GM21723 (cell line): ENCODE results near the gene KLHL2.
A peak's percentile ranks its signal among the peaks of the same experiment; 100 is the strongest.
"Not testable (repeated sequence)": the region's sequence is repeated elsewhere in the genome, so short reads cannot be mapped to it uniquely, and the experiment has no call there.

Source experiments
- ATAC-seq: cut with Tn5 transposase; IDR thresholded peaks from one replicate; pipeline ENCODE4 v1.9.1; 2021; ENCODE audit warnings: mild to moderate bottlenecking, moderate library complexity; ENCODE audit not compliant: unreplicated experiment

KLHL2 gene

GRCh38 chr4:165199722-165200121, 7.6 kb upstream of the KLHL2 start:
- ATAC-seq: no peak

GRCh38 chr4:165201806-165202205, 5.6 kb upstream of the KLHL2 start:
- no peak for ATAC-seq

- no peak for ATAC-seq
Measured at GRCh38 chr4:165203541-165204461, 3.6 kb upstream of the KLHL2 start.

GRCh38 chr4:165204462-165204830, 2.9 kb upstream of the KLHL2 start:
- no peak for ATAC-seq

DNA sequence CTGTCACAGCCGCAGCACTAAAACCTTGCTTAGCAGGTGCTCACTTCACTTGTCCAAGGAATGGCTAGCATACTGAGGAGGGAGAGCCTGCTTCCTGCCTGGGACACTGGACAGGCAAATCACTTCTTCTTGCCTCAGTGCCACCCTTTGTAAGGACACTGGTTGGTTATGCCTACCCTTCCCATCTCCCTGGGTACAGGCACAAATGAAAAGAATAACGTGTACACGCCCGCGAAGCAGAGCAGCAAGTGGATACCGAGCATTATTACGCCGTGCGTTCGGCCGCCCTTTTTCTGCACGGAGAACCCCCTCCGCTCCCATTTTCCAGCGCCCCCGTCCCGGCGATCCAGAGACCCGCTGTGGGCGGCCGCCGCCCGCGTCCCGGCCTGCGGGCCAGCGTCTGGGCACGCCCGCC, 338 bp upstream of the KLHL2 start:
- ATAC-seq: peak; percentile 34

DNA sequence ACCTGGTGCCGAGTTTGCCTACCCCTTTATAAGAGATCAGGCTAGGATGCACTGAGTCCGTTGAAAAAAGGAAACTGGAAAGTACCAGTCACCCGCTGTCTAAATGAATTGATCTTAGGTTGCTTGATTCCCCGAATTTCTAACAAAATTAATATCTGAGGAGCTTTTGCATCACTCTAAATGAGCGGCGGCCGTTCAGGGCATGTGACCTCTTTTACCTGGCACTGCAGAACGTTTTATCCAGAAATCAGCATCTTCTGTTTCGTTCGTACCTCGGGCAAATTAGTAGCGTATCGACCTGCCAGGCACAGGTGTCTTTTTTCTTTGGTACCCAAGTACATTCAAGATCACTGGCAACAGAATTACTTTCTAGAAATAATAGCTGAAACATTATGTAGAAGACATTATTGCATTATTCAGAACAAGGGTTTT, 876 bp downstream of the KLHL2 start:
- ATAC-seq: no peak

- ATAC-seq: no peak
Measured at GRCh38 chr4:165208741-165209388, 1.5 kb downstream of the KLHL2 start.

DNA sequence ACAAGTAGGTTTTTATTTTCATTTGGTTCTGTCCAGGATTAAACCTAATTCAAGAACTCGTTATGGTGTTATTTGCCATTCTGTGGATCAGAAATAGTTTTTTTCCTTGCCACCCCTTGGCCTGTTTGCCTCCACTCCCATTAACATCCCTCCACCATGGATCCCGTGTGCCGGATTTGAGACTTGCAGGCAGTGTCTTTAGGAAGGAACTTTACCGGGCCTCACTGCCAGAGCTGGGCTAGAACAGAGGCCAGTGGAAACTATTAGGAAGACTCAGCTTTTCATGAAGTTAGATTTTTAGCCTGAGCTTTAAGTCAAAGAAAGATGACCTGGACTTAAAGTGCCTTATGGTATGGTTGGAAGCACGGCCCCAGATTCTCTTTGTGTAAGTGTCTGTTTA, 2.4 kb downstream of the KLHL2 start:
- no peak for ATAC-seq

DNA sequence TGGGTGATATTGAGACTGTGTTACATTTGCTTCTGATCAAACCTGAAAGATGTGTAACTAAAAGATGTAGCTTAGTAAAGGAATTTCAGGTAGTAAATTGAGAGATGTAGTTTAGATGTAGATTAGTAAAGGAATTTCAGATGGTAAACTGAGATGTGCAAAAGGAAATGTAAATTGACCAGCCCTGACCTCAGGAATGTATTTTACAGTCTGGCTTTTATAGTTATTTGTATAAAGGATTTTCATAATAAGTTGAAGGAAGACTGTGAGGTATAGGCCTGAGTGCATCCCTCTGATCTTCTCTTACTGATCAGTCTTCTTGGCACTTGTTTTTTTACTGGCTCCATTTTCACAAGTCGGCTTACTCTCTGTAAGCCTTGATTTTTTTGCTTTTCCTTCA, 3.2 kb downstream of the KLHL2 start:
- no peak for ATAC-seq

DNA sequence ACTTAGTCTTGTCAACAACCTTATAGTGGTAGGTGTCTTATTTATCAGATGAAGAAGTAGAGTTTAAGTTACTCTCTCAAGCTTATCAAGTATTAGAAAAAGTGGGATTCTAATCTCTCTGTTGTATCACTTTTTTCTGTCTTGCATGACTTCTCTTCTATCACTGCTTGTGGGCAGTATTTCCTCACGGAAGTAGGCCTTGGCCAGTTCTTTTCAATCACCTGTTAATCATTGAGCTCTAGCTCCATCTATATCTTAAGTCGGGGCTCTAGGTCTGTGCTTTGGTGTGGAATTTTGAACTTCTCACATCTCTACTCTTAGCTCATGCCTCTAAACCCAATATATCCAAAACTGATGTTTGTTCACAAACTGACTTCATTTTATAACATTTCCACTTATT, 5.3 kb downstream of the KLHL2 start:
- ATAC-seq: not testable (repeated sequence)

- not testable (repeated sequence) for ATAC-seq
Measured at GRCh38 chr4:165213404-165213803, 6.0 kb downstream of the KLHL2 start.

DNA sequence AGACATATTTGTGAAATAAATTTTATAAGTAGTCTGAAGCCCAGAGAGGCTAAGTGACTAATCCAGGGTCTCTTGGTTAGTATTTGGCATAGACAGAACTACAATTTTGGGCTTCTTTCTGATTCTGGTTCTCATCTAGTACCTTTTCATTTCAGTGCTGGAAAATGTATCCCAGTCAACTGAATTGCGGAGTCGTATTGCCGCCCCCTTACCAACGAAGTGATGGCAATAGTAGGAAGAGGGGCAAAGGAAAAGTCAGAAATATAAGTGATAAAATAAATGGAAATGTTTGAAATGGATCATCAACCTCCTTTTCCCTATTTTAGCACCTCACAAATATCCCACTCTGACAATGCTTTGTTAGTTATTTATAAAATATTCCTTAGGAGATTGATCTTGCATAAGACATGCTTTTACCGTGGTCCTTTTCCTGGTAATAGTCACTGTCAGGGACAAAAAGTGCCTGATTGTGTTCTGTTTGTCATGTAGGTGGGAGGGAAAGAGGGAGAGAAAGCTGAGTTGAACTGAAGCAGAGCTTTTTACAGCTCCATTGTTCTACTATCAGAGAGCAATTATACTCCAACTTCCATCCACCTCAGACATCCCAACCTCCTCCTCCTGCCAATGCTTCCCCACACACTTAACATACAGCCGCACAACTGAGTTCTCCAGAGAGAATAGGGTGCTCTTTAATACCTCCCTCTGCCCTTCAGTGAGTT, 6.8 kb downstream of the KLHL2 start:
- not testable (repeated sequence) for ATAC-seq

DNA sequence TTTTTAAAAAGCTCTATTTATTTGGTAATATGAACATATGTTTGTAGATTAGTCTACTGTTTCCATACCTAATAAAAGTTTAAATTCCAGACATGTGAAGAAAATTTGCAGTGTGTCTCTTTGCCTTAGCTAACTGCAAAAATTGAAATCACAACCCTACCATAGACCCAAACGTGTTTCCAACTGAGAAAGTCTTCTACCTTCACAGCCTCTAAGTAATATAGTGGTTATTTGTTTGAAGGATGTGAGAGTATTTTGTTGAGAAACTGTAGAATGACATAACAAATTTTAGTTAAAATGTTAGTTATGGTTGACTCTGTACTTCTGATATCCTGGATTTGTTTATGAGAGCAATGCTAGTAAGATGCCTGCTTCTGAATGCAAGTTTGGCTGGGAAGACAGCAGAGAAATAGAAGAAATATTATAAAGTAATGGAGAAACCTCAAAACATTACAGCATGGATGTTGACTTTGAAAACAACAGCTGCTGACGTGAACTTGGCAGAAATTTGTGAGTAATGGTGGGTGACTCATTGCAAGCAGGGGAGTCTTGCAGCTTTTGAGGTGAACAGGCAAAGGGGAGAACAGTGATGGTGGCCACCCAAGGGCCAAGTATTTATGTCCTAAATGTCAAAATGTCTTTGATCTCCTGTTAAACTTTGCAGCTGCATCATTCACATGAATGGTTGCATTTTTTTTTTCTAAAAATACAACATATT, 7.8 kb downstream of the KLHL2 start:
- ATAC-seq: peak; percentile 45

- ATAC-seq: peak; percentile 87
Measured at GRCh38 chr4:165215761-165216487, 8.6 kb downstream of the KLHL2 start.

DNA sequence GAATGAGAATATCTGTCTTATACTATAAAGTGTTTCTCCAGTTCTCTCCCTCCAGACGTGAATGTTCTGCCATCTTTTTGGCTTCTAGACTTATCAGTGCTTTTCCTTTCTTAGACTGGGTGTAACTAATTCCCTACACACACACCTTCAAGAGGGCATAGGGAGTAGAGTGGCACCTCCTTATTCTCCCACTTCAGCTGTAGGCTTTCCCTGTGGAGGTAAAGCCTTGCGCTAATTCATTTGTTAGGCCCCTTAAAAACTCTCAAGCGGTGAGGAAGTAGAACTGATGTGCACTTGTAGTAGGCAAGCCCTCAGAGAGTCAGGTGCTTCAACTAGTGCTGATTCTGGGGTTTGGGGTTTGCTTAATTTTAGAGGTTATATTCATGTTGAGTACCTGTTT, 10.0 kb downstream of the KLHL2 start:
- no peak for ATAC-seq

- ATAC-seq: not testable (repeated sequence)
Measured at GRCh38 chr4:165221306-165221705, 13.9 kb downstream of the KLHL2 start.

- ATAC-seq: not testable (repeated sequence)
Measured at GRCh38 chr4:165221993-165222650, 14.8 kb downstream of the KLHL2 start.

DNA sequence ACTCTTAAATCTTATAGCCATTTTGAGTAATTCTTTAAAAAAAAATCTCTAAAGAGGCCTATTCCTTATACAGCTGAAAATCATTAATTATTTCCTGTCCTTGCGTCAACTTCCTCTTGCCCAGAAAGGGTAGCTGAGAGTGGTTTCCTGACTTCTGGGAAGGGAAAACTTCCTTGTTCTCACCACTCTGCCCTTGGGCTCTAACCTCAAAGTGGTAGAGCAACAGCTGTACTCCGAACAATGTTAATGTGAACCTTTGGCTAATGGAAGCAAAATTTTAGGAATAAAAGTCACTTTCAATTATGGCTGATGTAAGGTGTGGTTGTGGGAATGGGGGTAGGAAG, 15.3 kb downstream of the KLHL2 start:
- no peak for ATAC-seq

DNA sequence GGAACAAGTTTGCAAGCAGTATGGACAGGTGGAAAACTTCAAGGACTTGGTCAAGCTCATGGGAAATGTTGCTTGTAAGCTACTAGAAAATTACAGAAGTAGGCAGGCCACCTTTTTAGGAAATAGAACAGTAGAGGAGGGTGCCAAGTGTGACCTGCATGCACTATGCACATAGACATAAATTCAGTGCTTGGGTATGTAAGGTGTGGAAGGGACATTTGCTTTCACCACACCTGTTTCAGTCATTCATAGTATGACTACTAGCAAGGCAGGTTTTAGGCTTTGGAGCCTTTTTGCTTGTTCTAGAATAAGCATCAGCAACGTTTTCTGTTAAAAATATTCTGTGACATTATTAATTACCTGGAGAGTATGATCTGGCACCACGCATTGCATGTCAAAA, 20.0 kb downstream of the KLHL2 start:
- not testable (repeated sequence) for ATAC-seq
